NCI-H1930 (cell line): ENCODE results near the gene FHL1.
"Not testable (repeated sequence)": the region's sequence is repeated elsewhere in the genome, so short reads cannot be mapped to it uniquely, and the experiment has no call there.

Experiments used
- DNase-seq, 2 experiments: peaks; one replicate each; lab custom pipeline; 2025; lab: John Stamatoyannopoulos, UW

FHL1 gene

DNA sequence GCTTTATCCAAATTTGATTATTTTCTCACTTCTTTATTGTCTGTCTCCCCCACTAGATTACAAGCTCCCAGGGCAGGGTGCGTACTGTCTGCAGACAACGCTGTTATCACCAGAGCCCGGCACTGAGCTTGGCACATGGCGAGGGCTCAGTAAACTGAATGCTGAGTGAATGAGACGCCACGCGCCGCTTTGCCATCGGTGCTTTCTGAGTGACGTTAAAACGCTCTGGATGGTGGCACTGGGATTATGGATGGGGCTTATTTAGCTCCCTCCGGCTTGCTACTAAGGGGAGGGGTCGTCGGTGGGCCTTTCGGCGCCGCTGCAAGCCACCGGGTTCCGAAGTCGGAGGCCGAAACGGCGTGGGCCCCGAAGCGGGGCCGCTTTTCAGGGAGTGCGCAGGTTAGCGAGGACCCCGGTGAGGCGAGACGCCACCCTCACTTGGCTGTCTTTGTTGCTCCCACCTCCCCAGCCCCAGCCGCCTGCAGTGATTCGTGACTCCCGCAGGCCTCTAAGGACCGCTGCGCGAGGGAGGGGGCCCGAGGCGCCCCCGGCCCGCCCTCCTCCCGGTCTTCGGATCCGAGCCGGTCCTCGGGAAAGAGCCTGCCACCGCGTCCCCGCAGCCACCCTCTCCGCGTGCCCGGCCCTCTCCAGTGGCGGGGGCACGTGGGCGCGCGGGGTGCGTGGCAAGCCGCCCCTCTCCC, 569 bp upstream of the FHL1 start:
- DNase-seq, result peak in 1 of 2 experiments; percentile 33

DNA sequence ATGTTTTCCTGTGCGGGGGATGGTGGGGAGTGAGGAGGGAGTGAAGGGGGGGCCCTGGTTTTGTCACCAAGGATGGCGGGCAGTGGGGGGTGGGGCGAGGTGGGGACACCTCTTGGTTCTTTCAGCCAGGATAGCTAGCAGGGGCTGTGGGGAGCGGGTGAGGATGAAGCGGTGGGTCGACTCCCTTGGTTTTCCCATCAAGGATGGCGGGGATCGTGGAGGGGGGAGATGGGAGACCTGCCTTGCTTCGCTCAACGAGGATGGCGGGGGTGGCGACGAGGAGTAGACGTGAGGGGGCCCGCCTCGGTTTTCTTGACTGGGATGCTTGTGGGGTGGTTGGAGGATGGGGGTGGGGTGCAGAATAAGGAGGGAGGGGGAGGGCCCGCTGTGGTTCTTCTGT, 643 bp downstream of the FHL1 start:
- DNase-seq, result no peak

DNA sequence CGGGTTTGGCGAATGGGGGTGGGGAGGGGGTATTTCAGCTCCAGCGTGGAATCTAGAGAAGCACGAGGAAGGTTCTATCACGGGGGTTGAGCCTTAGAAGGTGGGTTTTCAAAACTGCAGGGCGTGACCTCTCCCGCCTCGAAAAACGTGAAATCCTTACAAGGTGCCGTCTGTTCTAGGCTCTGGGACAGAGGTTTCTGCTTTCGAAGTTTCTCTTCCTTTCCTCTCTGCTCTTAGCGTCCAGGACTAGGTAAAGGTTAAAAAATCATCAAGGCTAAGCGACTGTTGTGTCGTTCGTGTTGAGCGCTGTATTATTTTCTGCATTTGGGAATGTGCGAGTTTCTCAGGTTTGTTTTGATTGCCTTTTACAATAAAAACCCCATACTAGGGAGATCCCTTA, 1.1 kb downstream of the FHL1 start:
- DNase-seq, result no peak

DNA sequence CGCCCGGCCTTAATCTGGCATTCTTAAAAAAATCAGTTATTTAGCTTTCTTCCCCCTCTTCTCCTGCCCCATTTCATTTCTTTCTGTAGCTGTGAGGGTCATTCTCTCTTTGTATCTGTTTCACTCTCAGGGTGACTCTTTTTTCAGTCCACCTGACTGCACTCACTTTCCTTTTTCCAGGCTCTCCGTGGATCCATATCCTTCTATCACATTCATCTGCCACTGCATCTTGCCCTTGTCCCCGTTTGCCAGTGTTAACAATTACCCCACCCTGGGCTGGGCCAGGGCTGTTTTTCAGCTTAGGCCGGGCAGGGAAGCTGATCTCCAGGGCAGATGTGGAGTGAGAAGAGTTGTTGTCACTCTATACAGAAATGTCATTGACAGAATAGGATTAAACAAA, 7.7 kb downstream of the FHL1 start:
- no peak for DNase-seq

- no peak for DNase-seq
Observed at GRCh38 chrX:136156560-136157117, 9.3 kb downstream of the FHL1 start.

DNA sequence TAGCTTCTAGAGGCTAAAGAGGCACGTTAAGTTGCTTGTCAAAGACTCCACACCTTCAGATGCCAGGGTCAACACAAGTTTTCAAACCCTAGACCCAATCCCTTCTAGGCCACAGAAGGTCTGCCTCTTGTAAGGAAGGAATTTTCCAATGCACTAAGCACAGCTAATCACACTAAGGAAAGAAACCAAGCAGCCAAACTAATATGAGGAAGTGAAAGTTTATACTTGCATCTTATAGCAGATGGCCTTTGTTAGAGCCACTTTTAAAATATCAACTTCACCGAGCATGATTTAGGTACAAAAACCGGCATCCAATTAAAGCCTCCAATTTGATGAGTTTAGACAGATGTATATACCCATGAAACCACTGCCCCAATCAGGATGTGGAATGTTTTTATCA, 9.9 kb downstream of the FHL1 start:
- no peak for DNase-seq

DNA sequence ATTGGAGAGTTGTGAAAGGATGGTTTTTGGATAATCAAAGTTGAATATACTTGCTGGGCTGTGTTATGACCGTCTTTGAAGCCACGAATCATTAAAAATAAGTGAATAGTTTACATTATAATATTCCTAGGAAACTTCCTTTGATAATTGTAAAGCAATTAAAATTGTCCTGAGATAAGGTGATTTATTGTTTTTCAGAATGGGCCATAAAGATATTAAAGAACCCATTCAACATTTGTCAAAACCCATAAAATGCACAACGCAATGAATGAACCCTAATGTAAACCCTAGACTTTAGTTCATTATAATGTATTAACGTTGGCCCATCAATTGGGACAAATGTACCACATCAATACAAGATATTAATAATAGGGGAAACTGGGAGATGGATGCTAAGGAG, 11.4 kb downstream of the FHL1 start:
- no peak for DNase-seq

DNA sequence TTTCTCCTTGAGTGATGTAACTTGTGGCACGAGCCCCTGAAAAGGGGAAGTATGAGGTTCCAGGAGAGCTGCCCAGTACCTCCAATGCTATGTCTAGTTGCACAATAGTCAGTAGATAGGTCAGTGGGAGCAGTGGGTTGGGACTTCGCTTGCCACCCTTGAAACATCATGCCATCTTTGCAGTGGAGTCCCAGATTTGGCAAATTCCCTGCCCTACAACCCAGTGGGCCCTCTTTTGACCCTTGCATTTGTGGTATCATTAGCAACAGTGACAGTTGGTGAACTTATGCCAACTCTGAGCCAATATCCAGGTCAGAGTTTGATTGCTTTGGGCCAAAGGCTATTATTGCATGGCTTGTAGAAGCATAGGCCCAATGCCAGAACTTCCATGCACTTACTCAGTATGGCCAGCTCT, 12.3 kb downstream of the FHL1 start:
- DNase-seq, result no peak

DNA sequence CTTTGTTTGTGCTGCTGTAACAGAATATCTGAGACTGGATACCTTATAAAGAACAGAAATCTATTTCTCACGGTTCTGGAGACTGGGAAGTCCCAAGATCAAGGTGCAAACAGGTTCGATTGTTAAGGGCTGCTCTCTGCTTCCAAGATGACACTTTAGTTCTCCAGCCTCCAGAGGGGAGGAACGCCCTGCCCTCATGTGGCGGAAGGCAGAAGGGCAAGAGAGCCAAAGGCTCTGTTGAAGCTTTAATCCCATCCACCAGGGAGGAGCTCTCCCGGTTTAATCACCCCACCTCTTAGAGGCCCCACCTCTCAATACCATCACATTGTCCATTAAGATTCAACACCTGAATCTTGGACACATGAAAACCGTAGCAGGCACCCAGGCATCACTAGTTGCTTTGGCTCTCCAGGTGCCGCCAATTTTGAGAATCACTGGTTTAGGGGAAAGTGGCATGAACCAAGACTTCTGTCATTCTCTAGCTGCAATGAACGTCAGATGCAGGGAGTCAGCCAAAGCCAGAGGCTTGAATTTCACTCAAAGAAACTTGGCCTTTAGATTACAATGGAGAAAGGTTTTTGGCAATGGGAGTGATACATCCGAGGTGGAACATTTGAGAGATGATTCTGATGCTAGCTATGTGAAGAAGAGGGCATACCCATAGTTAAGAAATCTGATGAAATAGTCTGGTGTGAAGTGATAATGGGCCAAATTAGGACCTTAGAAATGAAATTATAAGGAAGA, 15.7 kb downstream of the FHL1 start:
- peak in 1 of 2 experiments; percentile 10 for DNase-seq

DNA sequence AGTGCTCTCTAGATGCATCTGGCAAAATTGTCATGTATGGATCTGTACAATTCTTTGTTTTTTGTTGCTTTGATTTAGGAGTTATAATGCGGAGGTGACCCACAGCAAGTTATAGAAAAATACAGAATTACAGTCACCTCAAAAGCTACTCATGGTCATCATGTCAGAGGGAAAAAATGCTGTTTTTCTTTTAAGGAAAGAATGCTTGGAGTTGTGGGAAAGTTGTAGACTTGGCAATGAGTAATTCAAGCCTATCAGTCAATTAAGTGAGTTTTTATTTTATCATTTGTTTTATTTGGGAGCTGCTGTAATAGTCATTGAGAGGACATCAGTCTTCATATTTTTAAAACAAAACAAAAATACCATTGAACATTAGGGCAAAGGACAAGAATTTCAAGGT, 16.4 kb downstream of the FHL1 start:
- no peak for DNase-seq

DNA sequence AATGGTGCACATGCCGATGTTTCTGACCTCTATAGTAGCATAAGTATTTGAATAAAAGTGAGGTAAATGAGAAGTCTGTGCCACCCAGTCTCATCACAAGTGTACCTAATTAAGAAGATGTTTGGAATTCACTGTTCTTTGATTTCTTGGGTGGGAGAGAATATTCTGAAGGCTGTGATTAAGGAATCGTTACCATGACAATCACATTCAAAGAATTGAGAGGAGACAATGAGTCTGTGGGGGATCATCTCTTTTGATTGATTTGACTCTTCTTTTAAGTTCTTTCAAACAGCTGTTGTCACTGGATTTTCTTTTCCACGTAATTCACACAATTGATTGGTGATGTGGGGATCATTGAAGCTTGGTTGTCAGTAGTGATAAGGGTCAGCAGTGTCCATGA, 18.1 kb downstream of the FHL1 start:
- DNase-seq, result no peak

DNA sequence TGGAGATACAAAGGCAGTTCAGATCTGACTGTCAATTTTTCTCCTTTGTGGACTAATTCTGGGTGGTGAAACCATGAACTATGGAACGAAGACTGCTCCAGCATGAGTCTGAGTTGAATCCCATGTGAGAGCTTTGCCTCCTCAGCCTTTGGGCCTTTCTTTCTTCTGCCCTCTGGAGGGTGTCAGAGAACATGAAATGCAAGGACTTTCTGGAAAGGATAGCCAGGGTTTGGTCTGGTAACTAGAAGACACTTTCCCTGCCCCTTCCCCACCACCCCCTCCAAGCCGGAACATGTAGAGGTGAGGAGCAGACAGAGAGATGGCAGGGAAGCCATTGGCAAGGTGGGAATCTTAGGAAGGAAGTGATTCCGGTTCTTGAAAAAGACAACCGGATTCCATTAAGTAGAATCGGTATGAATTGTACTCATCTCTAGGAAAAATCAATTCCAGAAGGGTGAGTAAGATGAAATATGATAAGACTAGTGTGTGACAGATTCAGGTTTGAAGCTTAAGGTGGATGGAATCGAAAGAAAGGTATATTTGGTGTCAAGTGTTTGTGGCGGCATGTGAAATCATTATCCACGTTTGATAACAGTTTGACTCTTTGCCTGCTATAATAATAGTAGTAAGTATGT, 19.0 kb downstream of the FHL1 start:
- DNase-seq, result no peak

- not testable (repeated sequence) for DNase-seq
Observed at GRCh38 chrX:136167989-136168388, 20.7 kb downstream of the FHL1 start.

GRCh38 chrX:136168929-136169735, 21.8 kb downstream of the FHL1 start:
- DNase-seq, result no peak

DNA sequence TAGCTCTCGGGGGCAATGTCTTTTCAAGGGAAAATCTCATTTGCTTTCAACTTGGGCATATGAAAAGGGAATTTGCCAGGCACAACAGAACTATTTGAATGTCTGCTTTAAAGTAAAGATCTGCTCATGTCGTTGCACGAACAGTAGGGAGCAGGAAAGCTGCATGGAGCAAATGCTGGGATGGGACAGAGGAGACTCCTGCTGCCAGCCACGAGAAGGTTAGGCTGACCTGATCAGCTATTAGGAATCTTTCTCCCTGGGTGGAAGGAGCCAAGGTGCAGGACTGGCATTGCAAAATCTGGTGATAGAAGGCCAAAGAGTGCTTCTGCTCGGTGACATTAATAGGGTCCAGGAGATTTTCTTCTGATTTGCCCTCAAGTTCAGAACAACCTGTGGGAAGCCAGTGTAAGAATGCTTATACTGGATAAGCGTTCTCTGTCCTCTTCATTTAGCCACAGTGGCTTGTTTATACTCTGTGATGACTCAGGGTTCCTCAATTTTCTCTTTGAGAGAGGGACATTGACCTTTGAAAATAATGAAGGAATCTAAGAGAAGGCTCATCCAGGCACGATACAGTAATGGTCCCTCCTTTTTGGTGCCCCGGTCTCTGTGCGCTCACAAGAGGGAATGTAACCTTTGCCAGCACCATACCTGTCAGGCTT, 22.9 kb downstream of the FHL1 start:
- DNase-seq, result no peak

GRCh38 chrX:136171420-136171819, 24.1 kb downstream of the FHL1 start:
- no peak for DNase-seq

- no peak for DNase-seq
Observed at GRCh38 chrX:136176399-136176825, 29.1 kb downstream of the FHL1 start.

DNA sequence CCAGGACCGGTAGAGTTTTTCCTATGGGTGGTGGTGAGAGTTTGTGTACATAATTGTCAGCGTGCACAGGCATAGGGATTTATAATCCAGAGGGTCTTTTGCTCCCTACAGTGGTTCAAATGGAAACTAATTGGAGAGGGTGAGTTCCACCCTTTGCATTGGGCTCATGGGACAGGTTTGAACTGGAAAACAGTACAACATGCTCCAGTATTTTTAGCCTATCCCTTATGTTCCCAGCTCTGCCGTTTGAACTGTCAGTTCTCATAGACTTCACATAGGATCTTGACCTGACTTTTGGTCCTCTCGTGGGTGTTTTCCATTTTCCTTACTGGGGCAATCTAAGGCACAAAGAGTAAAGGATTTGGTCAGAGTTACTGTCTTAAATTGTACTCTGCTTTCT, 31.8 kb downstream of the FHL1 start:
- DNase-seq, result no peak

DNA sequence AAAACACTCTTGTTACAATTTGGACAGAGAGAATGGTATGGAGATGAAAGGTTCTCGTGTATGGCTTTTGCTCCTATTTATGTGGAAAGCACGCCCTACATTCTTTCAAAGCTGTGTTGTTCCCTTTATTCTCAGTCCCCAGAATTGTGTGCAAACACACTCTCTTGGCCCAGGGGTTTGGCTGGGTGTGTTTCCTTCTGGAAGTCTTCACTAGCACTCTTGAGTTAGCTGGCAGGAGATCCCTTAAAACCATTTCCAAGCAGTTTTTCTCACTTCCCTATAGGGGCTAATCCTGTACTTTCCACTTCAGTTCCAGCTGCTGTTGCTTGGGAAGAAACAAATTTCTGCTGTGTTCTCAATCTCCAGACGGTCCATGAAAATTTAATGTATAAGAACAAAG, 35.1 kb downstream of the FHL1 start:
- DNase-seq, result no peak

DNA sequence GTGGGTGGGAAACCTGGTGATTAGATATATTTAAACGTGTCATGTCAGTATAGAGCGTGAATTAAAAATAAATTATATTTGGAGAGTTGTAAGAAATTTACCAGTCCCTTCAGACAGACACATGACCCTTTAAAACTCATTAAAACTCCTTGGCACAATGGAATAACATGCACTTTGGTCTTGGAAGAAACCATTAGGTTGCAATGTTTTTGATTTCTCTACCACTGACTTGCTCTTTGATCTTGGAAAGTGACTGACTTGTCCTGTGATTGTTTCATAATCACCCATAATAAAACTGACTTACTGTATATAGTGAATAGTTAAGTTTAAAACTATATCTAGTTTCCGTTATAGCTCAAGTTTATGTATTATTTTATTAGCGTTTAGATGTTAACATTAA, 35.8 kb downstream of the FHL1 start:
- DNase-seq, result no peak

- no peak for DNase-seq
Observed at GRCh38 chrX:136183917-136184316, 36.6 kb downstream of the FHL1 start.
